ENCODE data around the gene COL19A1. TPM values are rescaled to one million over a fixed set of nuclear protein-coding genes. Genes with fewer than 3 reads are reported as not detected.
"Not testable (repeated sequence)": the region's sequence is repeated elsewhere in the genome, so short reads cannot be mapped to it uniquely, and the experiment has no call there.

Gene COL19A1
- total RNA-seq, 1 experiment from 2014 or later: not detected

- Histone ChIP-seq H3K4me2 (no peak overlapping the region), H3K36me3 (ENCODE audit: low read depth) (no peaks in the 10 kb centered on the region), H2AFZ (no peak overlapping the region), H3F3A (ENCODE audit: insufficient read depth, low read depth) (no peaks in the 10 kb centered on the region), H3K27me3 (ENCODE audit: insufficient read depth, low read depth) (no peaks in the 10 kb centered on the region), H4K20me1 (ENCODE audit: insufficient read depth) (no peaks in the 10 kb centered on the region), H3K9me2 (ENCODE audit: insufficient read depth) (no peaks in the 10 kb centered on the region), H3K4me3 (no peak overlapping the region), H3K4me1 (replicated peaks; ENCODE audit: insufficient read depth) (no peaks in the 10 kb centered on the region), H3K9me3 (ENCODE audit: insufficient read depth, low read depth) (no peaks in the 10 kb centered on the region), H3K27ac (no peak overlapping the region), H3K79me2 (ENCODE audit: low read depth) (no peaks in the 10 kb centered on the region)
- CTCF ChIA-PET: no interaction called here
- BruUV-seq (replicated peaks): no TSS peak
- no peak for TF ChIP-seq EZH2 (IDR thresholded peaks at IDR 0.05; ENCODE audit: low read depth)
- no peak for TF ChIP-seq CTCF (conservative IDR thresholded peaks at IDR 0.05)
- POLR2A ChIA-PET (ENCODE audit: unreplicated experiment): no interaction called here
- intact Hi-C loops (cut with micrococcal nuclease; ENCODE audit: unreplicated experiment): no loop called here
- no peak for DNase-seq
Measured at GRCh38 chr6:69954733-69955132, 88.4 kb downstream of the COL19A1 start.

GRCh38 chr6:69957985-69958559 is 91.7 kb downstream of the COL19A1 start:
- Histone ChIP-seq H3K27me3 (ENCODE audit: insufficient read depth, low read depth) (no peaks in the 10 kb centered on the region), H3K9me2 (ENCODE audit: insufficient read depth) (no peaks in the 10 kb centered on the region), H3K9me3 (ENCODE audit: insufficient read depth, low read depth) (no peaks in the 10 kb centered on the region), H3K27ac (no peak overlapping the region), H3K4me1 (replicated peaks; ENCODE audit: insufficient read depth) (no peaks in the 10 kb centered on the region), H3K79me2 (ENCODE audit: low read depth) (no peaks in the 10 kb centered on the region), H3F3A (ENCODE audit: insufficient read depth, low read depth) (no peaks in the 10 kb centered on the region), H4K20me1 (ENCODE audit: insufficient read depth) (no peaks in the 10 kb centered on the region), H3K4me3 (no peak overlapping the region), H3K36me3 (ENCODE audit: low read depth) (no peaks in the 10 kb centered on the region), H3K4me2 (no peak overlapping the region), H2AFZ (no peak overlapping the region)
- intact Hi-C loops (cut with micrococcal nuclease; ENCODE audit: unreplicated experiment): no loop called here
- no peak for DNase-seq
- BruUV-seq (replicated peaks): no TSS peak
- ChIA-PET CTCF (no interaction called here), POLR2A (ENCODE audit: unreplicated experiment) (no interaction called here)
- TF ChIP-seq EZH2 (IDR thresholded peaks at IDR 0.05; ENCODE audit: low read depth) (no peak), CTCF (conservative IDR thresholded peaks at IDR 0.05) (no peak)

- Histone ChIP-seq H3K27me3 (ENCODE audit: insufficient read depth, low read depth) (no peaks in the 10 kb centered on the region), H3K36me3 (ENCODE audit: low read depth) (no peaks in the 10 kb centered on the region), H3K4me1 (replicated peaks; ENCODE audit: insufficient read depth) (no peaks in the 10 kb centered on the region), H3K9me3 (ENCODE audit: insufficient read depth, low read depth) (no peaks in the 10 kb centered on the region), H4K20me1 (ENCODE audit: insufficient read depth) (no peaks in the 10 kb centered on the region), H3K9me2 (ENCODE audit: insufficient read depth) (no peaks in the 10 kb centered on the region), H3F3A (ENCODE audit: insufficient read depth, low read depth) (no peaks in the 10 kb centered on the region), H3K27ac (no peak overlapping the region), H2AFZ (no peak overlapping the region), H3K4me3 (no peak overlapping the region), H3K4me2 (no peak overlapping the region), H3K79me2 (ENCODE audit: low read depth) (no peaks in the 10 kb centered on the region)
- TF ChIP-seq EZH2 (IDR thresholded peaks at IDR 0.05; ENCODE audit: low read depth) (no peak), CTCF (conservative IDR thresholded peaks at IDR 0.05) (no peak)
- POLR2A ChIA-PET (ENCODE audit: unreplicated experiment): no interaction called here
- intact Hi-C loops (cut with micrococcal nuclease; ENCODE audit: unreplicated experiment): no loop called here
- BruUV-seq (replicated peaks): no TSS peak
- CTCF ChIA-PET: no interaction called here
- DNase-seq: no peak
Measured at GRCh38 chr6:69958978-69959377, 92.6 kb downstream of the COL19A1 start.

GRCh38 chr6:69965974-69966373 is 99.6 kb downstream of the COL19A1 start:
- CTCF ChIA-PET; intact Hi-C loops (cut with micrococcal nuclease; ENCODE audit: unreplicated experiment); POLR2A ChIA-PET (ENCODE audit: unreplicated experiment); H2AFZ ChIP-seq; BruUV-seq (replicated peaks); H3K4me3 ChIP-seq; H3K4me2 ChIP-seq; H3K36me3 ChIP-seq (ENCODE audit: low read depth); H3K4me1 ChIP-seq (replicated peaks; ENCODE audit: insufficient read depth); H3K79me2 ChIP-seq (ENCODE audit: low read depth); DNase-seq; H3F3A ChIP-seq (ENCODE audit: insufficient read depth, low read depth); H4K20me1 ChIP-seq (ENCODE audit: insufficient read depth); H3K9me3 ChIP-seq (ENCODE audit: insufficient read depth, low read depth); H3K9me2 ChIP-seq (ENCODE audit: insufficient read depth); H3K27ac ChIP-seq; H3K27me3 ChIP-seq (ENCODE audit: insufficient read depth, low read depth): not testable (repeated sequence)

Measured in PC-9 (cell line).